NCI-H187 (cell line): ENCODE results near the gene TBC1D23.
"Not testable (repeated sequence)": the region's sequence is repeated elsewhere in the genome, so short reads cannot be mapped to it uniquely, and the experiment has no call there.

Source experiments
- DNase-seq, 2 experiments: peaks; one replicate each; lab custom pipeline; 2025; lab: John Stamatoyannopoulos, UW

Gene TBC1D23

DNA sequence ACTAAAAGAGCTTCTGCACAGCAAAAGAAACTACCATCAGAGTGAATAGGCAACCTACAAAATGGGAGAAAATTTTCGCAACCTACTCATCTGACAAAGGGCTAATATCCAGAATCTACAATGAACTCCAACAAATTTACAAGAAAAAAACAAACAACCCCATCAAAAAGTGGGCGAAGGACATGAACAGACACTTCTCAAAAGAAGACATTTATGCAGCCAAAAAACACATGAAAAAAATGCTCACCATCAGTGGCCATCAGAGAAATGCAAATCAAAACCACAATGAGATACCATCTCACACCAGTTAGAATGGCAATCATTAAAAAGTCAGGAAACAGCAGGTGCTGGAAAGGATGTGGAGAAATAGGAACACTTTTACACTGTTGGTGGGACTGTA is 91.0 kb downstream of the TBC1D23 start:
- DNase-seq: not testable (repeated sequence)

DNA sequence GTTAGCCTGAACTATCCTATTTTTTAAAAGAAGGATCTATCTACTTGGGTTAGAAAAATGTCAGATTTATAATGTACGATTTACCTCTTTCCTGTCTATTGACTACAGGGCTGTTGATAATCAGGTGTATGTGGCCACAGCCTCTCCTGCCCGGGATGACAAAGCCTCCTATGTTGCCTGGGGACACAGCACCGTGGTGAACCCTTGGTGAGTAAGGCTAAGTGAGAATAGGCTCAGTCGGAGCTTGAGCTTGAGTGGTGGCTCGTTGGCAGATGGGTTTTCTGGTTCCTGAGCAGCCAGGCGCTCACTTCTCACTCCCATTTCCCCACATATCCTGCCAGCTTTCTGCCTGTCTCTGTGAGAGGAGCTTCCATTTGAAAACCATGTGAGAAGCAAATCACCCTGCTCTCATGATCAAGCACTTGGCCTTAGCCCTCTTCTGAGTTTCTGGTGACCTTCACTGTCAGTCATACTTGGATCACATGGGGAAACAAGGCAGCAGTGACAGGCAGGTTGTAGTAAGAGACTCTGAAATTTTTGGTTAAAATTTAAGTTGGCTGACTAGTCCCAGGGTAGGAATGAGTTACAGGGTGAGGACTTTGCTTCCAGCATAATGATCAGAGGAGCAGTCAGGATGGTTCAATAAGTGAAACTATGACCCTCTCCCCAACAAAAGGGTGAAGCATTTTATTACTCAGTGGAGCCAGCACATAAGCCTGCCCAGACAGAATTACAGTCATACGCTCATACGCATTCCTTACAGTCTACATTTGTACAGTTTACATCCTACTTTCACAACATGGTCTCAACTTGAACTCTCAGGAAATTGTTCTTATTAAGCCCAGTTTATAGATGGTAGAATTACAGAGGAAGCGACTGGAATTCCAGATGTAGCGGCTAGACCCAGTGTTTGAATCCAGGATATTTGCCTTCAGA is 91.8 kb downstream of the TBC1D23 start:
- no peak for DNase-seq

DNA sequence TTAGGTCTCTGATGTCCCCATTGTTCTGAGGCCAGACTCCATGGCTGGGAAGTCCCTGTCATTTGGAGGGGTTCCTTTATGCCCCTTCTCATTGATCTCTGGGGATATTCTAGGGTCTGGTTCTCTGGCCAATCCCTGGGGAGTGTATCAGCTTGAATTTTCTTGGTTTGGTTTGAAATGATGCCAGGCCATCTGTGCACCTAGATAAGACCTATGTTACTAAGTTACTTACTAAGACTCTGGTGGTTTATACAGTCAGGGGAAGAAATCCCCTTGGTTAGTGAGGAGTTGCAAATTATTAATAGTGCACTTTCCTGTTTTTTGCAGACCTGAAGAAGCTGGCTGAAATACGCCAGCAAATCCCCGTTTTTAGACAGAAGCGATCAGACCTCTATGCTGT is 94.1 kb downstream of the TBC1D23 start:
- no peak for DNase-seq

- DNase-seq: no peak
These were observed 97.6 kb downstream of the TBC1D23 start for GRCh38 chr3:100358413-100358812.

- no peak for DNase-seq
These were observed 98.2 kb downstream of the TBC1D23 start for GRCh38 chr3:100359035-100359434.

- no peak for DNase-seq
These were observed 100.1 kb downstream of the TBC1D23 start for GRCh38 chr3:100360757-100361496.

GRCh38 chr3:100361897-100362296 is 101.1 kb downstream of the TBC1D23 start:
- no peak for DNase-seq

DNA sequence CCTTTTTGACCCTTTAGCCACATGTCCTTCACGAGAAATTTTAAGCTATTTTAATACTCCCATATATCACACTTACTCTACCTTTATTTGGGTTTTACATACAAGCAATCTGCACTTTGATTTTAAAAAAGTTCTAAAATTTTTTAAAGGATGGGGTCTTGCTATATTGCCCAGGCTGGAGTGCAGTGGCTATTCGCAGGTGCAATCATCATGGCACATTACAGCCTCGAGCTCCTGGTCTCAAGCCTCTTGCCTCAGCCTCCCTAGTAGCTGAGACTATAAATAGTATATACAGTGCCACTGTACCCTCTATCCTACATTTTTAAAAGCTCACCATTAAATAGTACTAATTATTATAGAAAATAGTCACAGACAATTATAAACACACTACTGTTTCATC is 103.6 kb downstream of the TBC1D23 start:
- no peak for DNase-seq

- DNase-seq: no peak
These were observed 105.6 kb downstream of the TBC1D23 start for GRCh38 chr3:100366424-100366823.

DNA sequence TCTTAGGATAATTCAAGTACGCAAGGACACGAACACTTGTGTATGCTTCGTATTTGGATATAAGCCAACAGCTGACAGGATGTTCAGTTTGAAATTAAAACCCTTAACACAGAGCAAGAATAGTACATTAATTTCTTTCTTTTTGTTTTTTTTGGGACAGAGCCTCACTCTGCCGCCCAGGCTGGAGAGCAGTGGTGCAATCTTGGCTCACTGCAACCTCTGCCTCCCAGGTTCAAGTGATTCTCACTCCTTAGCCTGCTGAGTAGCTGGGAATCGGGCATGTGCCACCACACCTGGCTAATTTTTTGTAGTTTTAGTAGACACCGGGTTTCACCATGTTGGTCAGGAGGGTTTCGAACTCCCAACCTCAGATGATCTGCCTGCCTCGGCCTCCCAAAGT is 107.6 kb downstream of the TBC1D23 start:
- no peak for DNase-seq

GRCh38 chr3:100370756-100371155 is 110.0 kb downstream of the TBC1D23 start:
- DNase-seq: no peak

GRCh38 chr3:100374521-100374920 is 113.7 kb downstream of the TBC1D23 start:
- no peak for DNase-seq
